Measurements from ENCODE around the gene PSG6. TPM values are rescaled to one million over a fixed set of nuclear protein-coding genes. Genes with fewer than 3 reads are reported as not detected.
A peak's percentile ranks its signal among the peaks of the same experiment; 100 is the strongest.
"Not testable (repeated sequence)": the region's sequence is repeated elsewhere in the genome, so short reads cannot be mapped to it uniquely, and the experiment has no call there.

Gene PSG6
- total and polyA plus RNA-seq, 2 experiments from 2014 or later, result 1.2 TPM; not detected in 1

GRCh38 chr19:42872608-42873007 is 45.1 kb downstream of the PSG6 start:
- Histone ChIP-seq H4K20me1 (ENCODE audit: insufficient read depth) (no peaks in the 10 kb centered on the region), H3K9me3 (ENCODE audit: low read depth) (no peaks in the 10 kb centered on the region), H3K9me2 (ENCODE audit: insufficient read depth) (no peaks in the 10 kb centered on the region), H3F3A (ENCODE audit: insufficient read depth) (peaks cover 37% of the 10 kb centered on the region), H3K4me2 (ENCODE audit: unreplicated experiment) (no peak overlapping the region), H3K27ac (no peak overlapping the region), H3K27me3 (replicated peaks; ENCODE audit: insufficient read depth) (no peaks in the 10 kb centered on the region), H2AFZ (no peak overlapping the region), H3K36me3 (ENCODE audit: low read depth) (no peaks in the 10 kb centered on the region), H3K79me2 (ENCODE audit: insufficient read depth) (no peaks in the 10 kb centered on the region), H3K4me3 (no peak overlapping the region), H3K9ac (no peak overlapping the region), H3K4me1 (ENCODE audit: insufficient read depth) (peaks cover 40% of the 10 kb centered on the region)
- TF ChIP-seq EZH2 (IDR thresholded peaks at IDR 0.05; ENCODE audit: insufficient read depth, poor library complexity, severe bottlenecking), result no peak
- no peak for TF ChIP-seq EZH2phosphoT487 (IDR thresholded peaks at IDR 0.05; ENCODE audit: insufficient read depth, low read depth)
- DNase-seq, result no peak
- in situ Hi-C loops (cut with MboI), result no loop called here
- WGBS, 2 experiments (ENCODE audit: low coverage in 1 of 2, low lambda C conversion rate in 2 of 2, missing lambda C conversion rate in 2 of 2), result 49 to 51% methylated on average over 3 of the region's 3 CpGs

- H3K27ac ChIP-seq, result no peak overlapping the region
- no peak overlapping the region for H3K9ac ChIP-seq
- H3K4me2 ChIP-seq (ENCODE audit: unreplicated experiment), result no peak overlapping the region
- H3K79me2 ChIP-seq (ENCODE audit: insufficient read depth), result no peaks in the 10 kb centered on the region
- no peak overlapping the region for H3K4me3 ChIP-seq
- WGBS, 2 experiments (ENCODE audit: low coverage in 1 of 2, low lambda C conversion rate in 2 of 2, missing lambda C conversion rate in 2 of 2), result 82 to 89% methylated on average over 5 of the region's 5 CpGs
- H3K27me3 ChIP-seq (replicated peaks; ENCODE audit: insufficient read depth), result no peaks in the 10 kb centered on the region
- H3K36me3 ChIP-seq (ENCODE audit: low read depth), result no peaks in the 10 kb centered on the region
- no peak for TF ChIP-seq EZH2phosphoT487 (IDR thresholded peaks at IDR 0.05; ENCODE audit: insufficient read depth, low read depth)
- DNase-seq, result no peak
- no peaks in the 10 kb centered on the region for H3K9me2 ChIP-seq (ENCODE audit: insufficient read depth)
- H3F3A ChIP-seq (ENCODE audit: insufficient read depth), result peaks cover 13% of the 10 kb centered on the region
- H3K4me1 ChIP-seq (ENCODE audit: insufficient read depth), result peaks cover 16% of the 10 kb centered on the region
- H3K9me3 ChIP-seq (ENCODE audit: low read depth), result no peaks in the 10 kb centered on the region
- H4K20me1 ChIP-seq (ENCODE audit: insufficient read depth), result no peaks in the 10 kb centered on the region
- H2AFZ ChIP-seq, result no peak overlapping the region
- in situ Hi-C loops (cut with MboI), result no loop called here
Measured at GRCh38 chr19:42857544-42857867, 60.2 kb downstream of the PSG6 start.

- H3K4me2 ChIP-seq (ENCODE audit: unreplicated experiment); H3K27ac ChIP-seq; H2AFZ ChIP-seq; H4K20me1 ChIP-seq (ENCODE audit: insufficient read depth); H3K9me3 ChIP-seq (ENCODE audit: low read depth); H3K79me2 ChIP-seq (ENCODE audit: insufficient read depth); H3K27me3 ChIP-seq (replicated peaks; ENCODE audit: insufficient read depth); H3K9ac ChIP-seq; in situ Hi-C loops (cut with MboI); H3K9me2 ChIP-seq (ENCODE audit: insufficient read depth); H3K36me3 ChIP-seq (ENCODE audit: low read depth); H3K4me3 ChIP-seq: not testable (repeated sequence)
- 82 to 83% methylated on average over 19 of the region's 19 CpGs for WGBS, 2 experiments (ENCODE audit: low coverage in 1 of 2, low lambda C conversion rate in 2 of 2, missing lambda C conversion rate in 2 of 2)
- DNase-seq, result peak; percentile 12
- H3F3A ChIP-seq (ENCODE audit: insufficient read depth), result peaks cover 18% of the 10 kb centered on the region
- peaks cover 21% of the 10 kb centered on the region for H3K4me1 ChIP-seq (ENCODE audit: insufficient read depth)
Measured at GRCh38 chr19:42856866-42857543, 60.7 kb downstream of the PSG6 start.

GRCh38 chr19:42854745-42855144 is 62.9 kb downstream of the PSG6 start:
- H3K27me3 ChIP-seq (replicated peaks; ENCODE audit: insufficient read depth); H3K36me3 ChIP-seq (ENCODE audit: low read depth); H3K27ac ChIP-seq; H3K9me3 ChIP-seq (ENCODE audit: low read depth); H3K4me3 ChIP-seq; H3K9me2 ChIP-seq (ENCODE audit: insufficient read depth); H4K20me1 ChIP-seq (ENCODE audit: insufficient read depth); H3K79me2 ChIP-seq (ENCODE audit: insufficient read depth); H2AFZ ChIP-seq; DNase-seq; H3K4me2 ChIP-seq (ENCODE audit: unreplicated experiment); H3K9ac ChIP-seq; in situ Hi-C loops (cut with MboI): not testable (repeated sequence)
- Histone ChIP-seq H3K4me1 (ENCODE audit: insufficient read depth) (peaks cover 43% of the 10 kb centered on the region), H3F3A (ENCODE audit: insufficient read depth) (peaks cover 40% of the 10 kb centered on the region)
- 97 to 99% methylated on average over 1 to 3 of the region's 3 CpGs for WGBS, 2 experiments (ENCODE audit: low coverage in 1 of 2, low lambda C conversion rate in 2 of 2, missing lambda C conversion rate in 2 of 2)

- DNase-seq, result not testable (repeated sequence)
Measured at GRCh38 chr19:42853231-42853630, 64.5 kb downstream of the PSG6 start.

GRCh38 chr19:42852821-42853220 is 64.9 kb downstream of the PSG6 start:
- peak; percentile 38 for DNase-seq
- H3K27me3 ChIP-seq (replicated peaks; ENCODE audit: insufficient read depth); H3K9me2 ChIP-seq (ENCODE audit: insufficient read depth); H3K9me3 ChIP-seq (ENCODE audit: low read depth); H3K4me3 ChIP-seq; H3K36me3 ChIP-seq (ENCODE audit: low read depth); H4K20me1 ChIP-seq (ENCODE audit: insufficient read depth); in situ Hi-C loops (cut with MboI); H2AFZ ChIP-seq; H3K79me2 ChIP-seq (ENCODE audit: insufficient read depth): not testable (repeated sequence)
- Histone ChIP-seq H3K4me2 (ENCODE audit: unreplicated experiment) (peak overlapping the region; percentile 7), H3K4me1 (ENCODE audit: insufficient read depth) (peaks cover 46% of the 10 kb centered on the region), H3K27ac (peak overlapping the region; percentile 90), H3K9ac (peak overlapping the region; percentile 24; the same call in 1 of the 2 replicates), H3F3A (ENCODE audit: insufficient read depth) (peaks cover 46% of the 10 kb centered on the region)

More at GRCh38 chr19:42853231-42853630, 64.5 kb downstream of the PSG6 start:
- peak overlapping the region; percentile 24; the same call in 1 of the 2 replicates for H3K9ac ChIP-seq
- H3K27me3 ChIP-seq (replicated peaks; ENCODE audit: insufficient read depth); H3K9me2 ChIP-seq (ENCODE audit: insufficient read depth); H2AFZ ChIP-seq; H4K20me1 ChIP-seq (ENCODE audit: insufficient read depth); H3K79me2 ChIP-seq (ENCODE audit: insufficient read depth); H3K9me3 ChIP-seq (ENCODE audit: low read depth); in situ Hi-C loops (cut with MboI); H3K4me3 ChIP-seq; H3K36me3 ChIP-seq (ENCODE audit: low read depth): not testable (repeated sequence)
- peak overlapping the region; percentile 7 for H3K4me2 ChIP-seq (ENCODE audit: unreplicated experiment)
- H3K4me1 ChIP-seq (ENCODE audit: insufficient read depth), result peaks cover 46% of the 10 kb centered on the region
- peaks cover 46% of the 10 kb centered on the region for H3F3A ChIP-seq (ENCODE audit: insufficient read depth)
- WGBS, 2 experiments (ENCODE audit: low coverage in 1 of 2, low lambda C conversion rate in 2 of 2, missing lambda C conversion rate in 2 of 2), result 43% methylated on average over 1 of the region's 1 CpG
- peak overlapping the region; percentile 90 for H3K27ac ChIP-seq
